ENCODE measurements around the gene ETV4. TPM values are rescaled to one million over a fixed set of nuclear protein-coding genes. Genes with fewer than 3 reads are reported as not detected.
A peak's percentile ranks its signal among the peaks of the same experiment; 100 is the strongest.

ETV4 gene
- total and polyA plus RNA-seq, 2 of the 13 experiments (the other 11 are each of a cell fraction or from before 2014, with no cell fraction given), result 128 to 330 TPM

GRCh38 chr17:43483674-43484551 lies 62.2 kb downstream of the ETV4 start, which contains the start of gene DHX8 (continued):
- TF ChIP-seq CENPBD1 (CRISPR knock-in tag; IDR thresholded peaks at IDR 0.05; ENCODE audit: borderline replicate concordance, low read depth) (no peak), TERF1 (CRISPR knock-in tag; IDR thresholded peaks at IDR 0.05) (no peak), RORA (CRISPR knock-in tag; IDR thresholded peaks at IDR 0.05) (no peak), MEIS1 (CRISPR knock-in tag; IDR thresholded peaks at IDR 0.05; ENCODE audit: borderline replicate concordance) (0 out of 2 replicates have a peak, but pooled peaks have one; percentile 27), SMARCC2 (IDR thresholded peaks at IDR 0.05) (no peak), NFE2L2 (IDR thresholded peaks at IDR 0.05; ENCODE audit: low read length) (no peak), STAT5B (CRISPR knock-in tag; IDR thresholded peaks at IDR 0.05) (no peak), ZNF709 (CRISPR knock-in tag; IDR thresholded peaks at IDR 0.05) (peak; percentile 87), ZNF781 (CRISPR knock-in tag; IDR thresholded peaks at IDR 0.05; ENCODE audit: borderline replicate concordance, not compliant biosample characterization) (peak; percentile 90), ZSCAN20 (CRISPR knock-in tag; IDR thresholded peaks at IDR 0.05; ENCODE audit: borderline replicate concordance) (0 out of 2 replicates have a peak, but pooled peaks have one; percentile 75), XBP1 (CRISPR knock-in tag; IDR thresholded peaks at IDR 0.05) (0 out of 2 replicates have a peak, but pooled peaks have one; percentile 28), ATF4 (CRISPR knock-in tag; IDR thresholded peaks at IDR 0.05) (peak in 1 of 2 experiments; percentile 75; a peak in 2 of 4 replicates), RFX3 (CRISPR knock-in tag; IDR thresholded peaks at IDR 0.05) (no peak; the same call in 1 of the 2 replicates), NR2F1 (CRISPR knock-in tag; IDR thresholded peaks at IDR 0.05) (no peak; a peak in 1 of 4 replicates), ZNF546 (CRISPR knock-in tag; conservative IDR thresholded peaks at IDR 0.05) (0 out of 2 replicates have a peak, but pooled peaks have one; percentile 29)
- TF ChIP-seq, protein P1, sequence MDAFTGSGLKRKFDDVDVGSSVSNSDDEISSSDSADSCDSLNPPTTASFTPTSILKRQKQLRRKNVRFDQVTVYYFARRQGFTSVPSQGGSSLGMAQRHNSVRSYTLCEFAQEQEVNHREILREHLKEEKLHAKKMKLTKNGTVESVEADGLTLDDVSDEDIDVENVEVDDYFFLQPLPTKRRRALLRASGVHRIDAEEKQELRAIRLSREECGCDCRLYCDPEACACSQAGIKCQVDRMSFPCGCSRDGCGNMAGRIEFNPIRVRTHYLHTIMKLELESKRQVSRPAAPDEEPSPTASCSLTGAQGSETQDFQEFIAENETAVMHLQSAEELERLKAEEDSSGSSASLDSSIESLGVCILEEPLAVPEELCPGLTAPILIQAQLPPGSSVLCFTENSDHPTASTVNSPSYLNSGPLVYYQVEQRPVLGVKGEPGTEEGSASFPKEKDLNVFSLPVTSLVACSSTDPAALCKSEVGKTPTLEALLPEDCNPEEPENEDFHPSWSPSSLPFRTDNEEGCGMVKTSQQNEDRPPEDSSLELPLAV (CRISPR knock-in tag; conservative IDR thresholded peaks at IDR 0.05; ENCODE audit: low read depth), result no peak
- TF ChIP-seq, protein P2, sequence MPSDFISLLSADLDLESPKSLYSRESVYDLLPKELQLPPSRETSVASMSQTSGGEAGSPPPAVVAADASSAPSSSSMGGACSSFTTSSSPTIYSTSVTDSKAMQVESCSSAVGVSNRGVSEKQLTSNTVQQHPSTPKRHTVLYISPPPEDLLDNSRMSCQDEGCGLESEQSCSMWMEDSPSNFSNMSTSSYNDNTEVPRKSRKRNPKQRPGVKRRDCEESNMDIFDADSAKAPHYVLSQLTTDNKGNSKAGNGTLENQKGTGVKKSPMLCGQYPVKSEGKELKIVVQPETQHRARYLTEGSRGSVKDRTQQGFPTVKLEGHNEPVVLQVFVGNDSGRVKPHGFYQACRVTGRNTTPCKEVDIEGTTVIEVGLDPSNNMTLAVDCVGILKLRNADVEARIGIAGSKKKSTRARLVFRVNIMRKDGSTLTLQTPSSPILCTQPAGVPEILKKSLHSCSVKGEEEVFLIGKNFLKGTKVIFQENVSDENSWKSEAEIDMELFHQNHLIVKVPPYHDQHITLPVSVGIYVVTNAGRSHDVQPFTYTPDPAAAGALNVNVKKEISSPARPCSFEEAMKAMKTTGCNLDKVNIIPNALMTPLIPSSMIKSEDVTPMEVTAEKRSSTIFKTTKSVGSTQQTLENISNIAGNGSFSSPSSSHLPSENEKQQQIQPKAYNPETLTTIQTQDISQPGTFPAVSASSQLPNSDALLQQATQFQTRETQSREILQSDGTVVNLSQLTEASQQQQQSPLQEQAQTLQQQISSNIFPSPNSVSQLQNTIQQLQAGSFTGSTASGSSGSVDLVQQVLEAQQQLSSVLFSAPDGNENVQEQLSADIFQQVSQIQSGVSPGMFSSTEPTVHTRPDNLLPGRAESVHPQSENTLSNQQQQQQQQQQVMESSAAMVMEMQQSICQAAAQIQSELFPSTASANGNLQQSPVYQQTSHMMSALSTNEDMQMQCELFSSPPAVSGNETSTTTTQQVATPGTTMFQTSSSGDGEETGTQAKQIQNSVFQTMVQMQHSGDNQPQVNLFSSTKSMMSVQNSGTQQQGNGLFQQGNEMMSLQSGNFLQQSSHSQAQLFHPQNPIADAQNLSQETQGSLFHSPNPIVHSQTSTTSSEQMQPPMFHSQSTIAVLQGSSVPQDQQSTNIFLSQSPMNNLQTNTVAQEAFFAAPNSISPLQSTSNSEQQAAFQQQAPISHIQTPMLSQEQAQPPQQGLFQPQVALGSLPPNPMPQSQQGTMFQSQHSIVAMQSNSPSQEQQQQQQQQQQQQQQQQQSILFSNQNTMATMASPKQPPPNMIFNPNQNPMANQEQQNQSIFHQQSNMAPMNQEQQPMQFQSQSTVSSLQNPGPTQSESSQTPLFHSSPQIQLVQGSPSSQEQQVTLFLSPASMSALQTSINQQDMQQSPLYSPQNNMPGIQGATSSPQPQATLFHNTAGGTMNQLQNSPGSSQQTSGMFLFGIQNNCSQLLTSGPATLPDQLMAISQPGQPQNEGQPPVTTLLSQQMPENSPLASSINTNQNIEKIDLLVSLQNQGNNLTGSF (CRISPR knock-in tag; IDR thresholded peaks at IDR 0.05), result peak; percentile 78; the same call in 1 of the 2 replicates
